Ishikawa (cell line): ENCODE measurements around the gene LY6G5B.

Experiments used
- CEBPB ChIP-seq: IDR thresholded peaks from 2 replicates; pipeline ENCODE4 v1.6.1; 2012
- CREB1 ChIP-seq: IDR thresholded peaks from 2 replicates; pipeline ENCODE4 v1.6.1; 2012; ENCODE audit warnings: low read depth
- EP300 ChIP-seq: IDR thresholded peaks from 2 replicates; pipeline ENCODE4 v1.6.1; 2012; ENCODE audit warnings: borderline replicate concordance
- NFIC ChIP-seq: IDR thresholded peaks from 2 replicates; pipeline ENCODE4 v1.6.1; 2012
- TAF1 ChIP-seq: IDR thresholded peaks from 2 replicates; pipeline ENCODE4 v1.6.1; 2012; ENCODE audit warnings: low read depth, mild to moderate bottlenecking
- YY1 ChIP-seq: IDR thresholded peaks from 2 replicates; pipeline ENCODE4 v1.6.1; 2012; ENCODE audit warnings: low read depth
- ZBTB7A ChIP-seq: IDR thresholded peaks from 2 replicates; pipeline ENCODE4 v1.6.1; 2012; ENCODE audit warnings: low read depth

- no peak for TF ChIP-seq YY1
- TF ChIP-seq CEBPB = no peak
- no peak for TF ChIP-seq NFIC
- no peak for TF ChIP-seq CREB1
- no peak for TF ChIP-seq EP300
- no peak for TF ChIP-seq ZBTB7A
- no peak for TF ChIP-seq TAF1
Observed at GRCh38 chr6:31715022-31715958, 45.5 kb downstream of the LY6G5B start, which contains the start of gene LY6G6D.
